ENCODE measurements around the gene PMEPA1. TPM values are rescaled to one million over a fixed set of nuclear protein-coding genes. Genes with fewer than 3 reads are reported as not detected.

The PMEPA1 gene
- total and polyA plus RNA-seq, 10 of the 15 experiments (the other 5 are each of a cell fraction or from before 2014, with no cell fraction given), result 0.02 to 0.10 (median 0.04) TPM; not detected in 3

DNA sequence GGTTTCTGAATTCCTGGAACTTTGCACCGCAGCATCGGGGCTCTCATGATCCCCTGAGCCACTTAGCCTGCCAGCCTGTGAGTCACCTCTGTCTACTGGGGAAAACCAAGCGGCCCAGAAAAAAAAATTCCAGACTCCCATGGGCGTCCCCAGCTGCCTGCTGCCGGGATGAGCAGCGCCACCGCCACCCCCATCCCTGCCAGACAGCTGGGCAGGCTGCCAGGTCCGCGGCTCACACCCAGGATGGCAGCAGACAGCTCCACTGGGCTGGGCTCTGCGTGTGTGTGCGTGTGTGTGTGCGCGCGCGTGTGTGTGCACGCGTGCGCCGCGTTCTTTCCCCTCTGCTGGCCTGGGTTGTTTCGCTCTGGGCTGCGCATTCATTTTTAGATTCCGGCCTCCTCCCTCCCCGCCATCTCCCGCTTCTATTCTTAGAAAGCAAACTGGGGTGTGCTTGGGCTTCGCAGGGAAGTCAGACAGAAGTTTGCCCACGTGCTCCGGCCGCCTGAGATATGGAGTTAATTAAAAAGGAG lies 38.9 kb upstream of the PMEPA1 start (continued):
- TF ChIP-seq, protein P1, sequence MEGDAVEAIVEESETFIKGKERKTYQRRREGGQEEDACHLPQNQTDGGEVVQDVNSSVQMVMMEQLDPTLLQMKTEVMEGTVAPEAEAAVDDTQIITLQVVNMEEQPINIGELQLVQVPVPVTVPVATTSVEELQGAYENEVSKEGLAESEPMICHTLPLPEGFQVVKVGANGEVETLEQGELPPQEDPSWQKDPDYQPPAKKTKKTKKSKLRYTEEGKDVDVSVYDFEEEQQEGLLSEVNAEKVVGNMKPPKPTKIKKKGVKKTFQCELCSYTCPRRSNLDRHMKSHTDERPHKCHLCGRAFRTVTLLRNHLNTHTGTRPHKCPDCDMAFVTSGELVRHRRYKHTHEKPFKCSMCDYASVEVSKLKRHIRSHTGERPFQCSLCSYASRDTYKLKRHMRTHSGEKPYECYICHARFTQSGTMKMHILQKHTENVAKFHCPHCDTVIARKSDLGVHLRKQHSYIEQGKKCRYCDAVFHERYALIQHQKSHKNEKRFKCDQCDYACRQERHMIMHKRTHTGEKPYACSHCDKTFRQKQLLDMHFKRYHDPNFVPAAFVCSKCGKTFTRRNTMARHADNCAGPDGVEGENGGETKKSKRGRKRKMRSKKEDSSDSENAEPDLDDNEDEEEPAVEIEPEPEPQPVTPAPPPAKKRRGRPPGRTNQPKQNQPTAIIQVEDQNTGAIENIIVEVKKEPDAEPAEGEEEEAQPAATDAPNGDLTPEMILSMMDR (IDR thresholded peaks at IDR 0.05 in 2 of 3, conservative IDR thresholded peaks at IDR 0.05 in 1 of 3; ENCODE audit: control insufficient read depth in 2 of 3, extremely low read depth in 1 of 3, insufficient read depth in 1 of 3, low read depth in 3 of 3, low read length in 3 of 3), result no peak
- TF ChIP-seq, protein P2, sequence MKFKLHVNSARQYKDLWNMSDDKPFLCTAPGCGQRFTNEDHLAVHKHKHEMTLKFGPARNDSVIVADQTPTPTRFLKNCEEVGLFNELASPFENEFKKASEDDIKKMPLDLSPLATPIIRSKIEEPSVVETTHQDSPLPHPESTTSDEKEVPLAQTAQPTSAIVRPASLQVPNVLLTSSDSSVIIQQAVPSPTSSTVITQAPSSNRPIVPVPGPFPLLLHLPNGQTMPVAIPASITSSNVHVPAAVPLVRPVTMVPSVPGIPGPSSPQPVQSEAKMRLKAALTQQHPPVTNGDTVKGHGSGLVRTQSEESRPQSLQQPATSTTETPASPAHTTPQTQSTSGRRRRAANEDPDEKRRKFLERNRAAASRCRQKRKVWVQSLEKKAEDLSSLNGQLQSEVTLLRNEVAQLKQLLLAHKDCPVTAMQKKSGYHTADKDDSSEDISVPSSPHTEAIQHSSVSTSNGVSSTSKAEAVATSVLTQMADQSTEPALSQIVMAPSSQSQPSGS (IDR thresholded peaks at IDR 0.05; ENCODE audit: low read length), result no peak
- TF ChIP-seq EZH2 (IDR thresholded peaks at IDR 0.05; ENCODE audit: borderline replicate concordance, control insufficient read depth, low read depth, low read length) (no peak), POLR2AphosphoS2 (IDR thresholded peaks at IDR 0.05; ENCODE audit: low read depth, low read length) (no peak), ZNF24 (IDR thresholded peaks at IDR 0.05) (no peak), RUNX3 (IDR thresholded peaks at IDR 0.05; ENCODE audit: low read length) (peak; percentile 24; the same call in 1 of the 2 replicates), HDAC2 (IDR thresholded peaks at IDR 0.05) (no peak), POU2F2 (IDR thresholded peaks at IDR 0.05; ENCODE audit: borderline replicate concordance, low read depth, low read length) (no peak), TCF12 (IDR thresholded peaks at IDR 0.05; ENCODE audit: low read depth, low read length) (0 out of 2 replicates have a peak, but pooled peaks have one; percentile 11), ZNF207 (IDR thresholded peaks at IDR 0.05; ENCODE audit: borderline replicate concordance) (no peak), TCF7 (IDR thresholded peaks at IDR 0.05; ENCODE audit: borderline replicate concordance) (no peak), STAT1 (conservative IDR thresholded peaks at IDR 0.05) (no peak), EED (IDR thresholded peaks at IDR 0.05; ENCODE audit: low read depth) (peak; percentile 28; the same call in 1 of the 2 replicates), TAF1 (IDR thresholded peaks at IDR 0.05; ENCODE audit: borderline replicate concordance, low read depth, low read length) (no peak)
- TF ChIP-seq, protein P3, sequence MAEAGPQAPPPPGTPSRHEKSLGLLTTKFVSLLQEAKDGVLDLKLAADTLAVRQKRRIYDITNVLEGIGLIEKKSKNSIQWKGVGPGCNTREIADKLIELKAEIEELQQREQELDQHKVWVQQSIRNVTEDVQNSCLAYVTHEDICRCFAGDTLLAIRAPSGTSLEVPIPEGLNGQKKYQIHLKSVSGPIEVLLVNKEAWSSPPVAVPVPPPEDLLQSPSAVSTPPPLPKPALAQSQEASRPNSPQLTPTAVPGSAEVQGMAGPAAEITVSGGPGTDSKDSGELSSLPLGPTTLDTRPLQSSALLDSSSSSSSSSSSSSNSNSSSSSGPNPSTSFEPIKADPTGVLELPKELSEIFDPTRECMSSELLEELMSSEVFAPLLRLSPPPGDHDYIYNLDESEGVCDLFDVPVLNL (IDR thresholded peaks at IDR 0.05; ENCODE audit: low read depth, low read length), result no peak
- TF ChIP-seq, protein P4, sequence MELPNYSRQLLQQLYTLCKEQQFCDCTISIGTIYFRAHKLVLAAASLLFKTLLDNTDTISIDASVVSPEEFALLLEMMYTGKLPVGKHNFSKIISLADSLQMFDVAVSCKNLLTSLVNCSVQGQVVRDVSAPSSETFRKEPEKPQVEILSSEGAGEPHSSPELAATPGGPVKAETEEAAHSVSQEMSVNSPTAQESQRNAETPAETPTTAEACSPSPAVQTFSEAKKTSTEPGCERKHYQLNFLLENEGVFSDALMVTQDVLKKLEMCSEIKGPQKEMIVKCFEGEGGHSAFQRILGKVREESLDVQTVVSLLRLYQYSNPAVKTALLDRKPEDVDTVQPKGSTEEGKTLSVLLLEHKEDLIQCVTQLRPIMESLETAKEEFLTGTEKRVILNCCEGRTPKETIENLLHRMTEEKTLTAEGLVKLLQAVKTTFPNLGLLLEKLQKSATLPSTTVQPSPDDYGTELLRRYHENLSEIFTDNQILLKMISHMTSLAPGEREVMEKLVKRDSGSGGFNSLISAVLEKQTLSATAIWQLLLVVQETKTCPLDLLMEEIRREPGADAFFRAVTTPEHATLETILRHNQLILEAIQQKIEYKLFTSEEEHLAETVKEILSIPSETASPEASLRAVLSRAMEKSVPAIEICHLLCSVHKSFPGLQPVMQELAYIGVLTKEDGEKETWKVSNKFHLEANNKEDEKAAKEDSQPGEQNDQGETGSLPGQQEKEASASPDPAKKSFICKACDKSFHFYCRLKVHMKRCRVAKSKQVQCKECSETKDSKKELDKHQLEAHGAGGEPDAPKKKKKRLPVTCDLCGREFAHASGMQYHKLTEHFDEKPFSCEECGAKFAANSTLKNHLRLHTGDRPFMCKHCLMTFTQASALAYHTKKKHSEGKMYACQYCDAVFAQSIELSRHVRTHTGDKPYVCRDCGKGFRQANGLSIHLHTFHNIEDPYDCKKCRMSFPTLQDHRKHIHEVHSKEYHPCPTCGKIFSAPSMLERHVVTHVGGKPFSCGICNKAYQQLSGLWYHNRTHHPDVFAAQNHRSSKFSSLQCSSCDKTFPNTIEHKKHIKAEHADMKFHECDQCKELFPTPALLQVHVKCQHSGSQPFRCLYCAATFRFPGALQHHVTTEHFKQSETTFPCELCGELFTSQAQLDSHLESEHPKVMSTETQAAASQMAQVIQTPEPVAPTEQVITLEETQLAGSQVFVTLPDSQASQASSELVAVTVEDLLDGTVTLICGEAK (IDR thresholded peaks at IDR 0.05; ENCODE audit: borderline replicate concordance), result no peak
- TF ChIP-seq, protein P5, sequence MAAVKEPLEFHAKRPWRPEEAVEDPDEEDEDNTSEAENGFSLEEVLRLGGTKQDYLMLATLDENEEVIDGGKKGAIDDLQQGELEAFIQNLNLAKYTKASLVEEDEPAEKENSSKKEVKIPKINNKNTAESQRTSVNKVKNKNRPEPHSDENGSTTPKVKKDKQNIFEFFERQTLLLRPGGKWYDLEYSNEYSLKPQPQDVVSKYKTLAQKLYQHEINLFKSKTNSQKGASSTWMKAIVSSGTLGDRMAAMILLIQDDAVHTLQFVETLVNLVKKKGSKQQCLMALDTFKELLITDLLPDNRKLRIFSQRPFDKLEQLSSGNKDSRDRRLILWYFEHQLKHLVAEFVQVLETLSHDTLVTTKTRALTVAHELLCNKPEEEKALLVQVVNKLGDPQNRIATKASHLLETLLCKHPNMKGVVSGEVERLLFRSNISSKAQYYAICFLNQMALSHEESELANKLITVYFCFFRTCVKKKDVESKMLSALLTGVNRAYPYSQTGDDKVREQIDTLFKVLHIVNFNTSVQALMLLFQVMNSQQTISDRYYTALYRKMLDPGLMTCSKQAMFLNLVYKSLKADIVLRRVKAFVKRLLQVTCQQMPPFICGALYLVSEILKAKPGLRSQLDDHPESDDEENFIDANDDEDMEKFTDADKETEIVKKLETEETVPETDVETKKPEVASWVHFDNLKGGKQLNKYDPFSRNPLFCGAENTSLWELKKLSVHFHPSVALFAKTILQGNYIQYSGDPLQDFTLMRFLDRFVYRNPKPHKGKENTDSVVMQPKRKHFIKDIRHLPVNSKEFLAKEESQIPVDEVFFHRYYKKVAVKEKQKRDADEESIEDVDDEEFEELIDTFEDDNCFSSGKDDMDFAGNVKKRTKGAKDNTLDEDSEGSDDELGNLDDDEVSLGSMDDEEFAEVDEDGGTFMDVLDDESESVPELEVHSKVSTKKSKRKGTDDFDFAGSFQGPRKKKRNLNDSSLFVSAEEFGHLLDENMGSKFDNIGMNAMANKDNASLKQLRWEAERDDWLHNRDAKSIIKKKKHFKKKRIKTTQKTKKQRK (IDR thresholded peaks at IDR 0.05; ENCODE audit: low read depth, low read length), result no peak
